HUDEP-2 (cell line): Measurements from ENCODE around the gene GLT1D1.
"Not testable (repeated sequence)": the region's sequence is repeated elsewhere in the genome, so short reads cannot be mapped to it uniquely, and the experiment has no call there.

Source experiments
- DNase-seq, 76 experiments: peaks; one replicate each; lab custom pipeline; 2025; ENCODE audit not compliant: unreplicated experiment in 76 of 76; lab: John Stamatoyannopoulos, UW

GLT1D1 gene

GRCh38 chr12:128820253-128820652 is 33.0 kb upstream of the GLT1D1 start:
- DNase-seq: no peak

GRCh38 chr12:128820723-128821432 is 32.4 kb upstream of the GLT1D1 start:
- peak in 3 of 76 experiments; percentile 1 to 3 (median 2) for DNase-seq

- DNase-seq: peak in 6 of 76 experiments; percentile 6 to 39 (median 14)
Measured at GRCh38 chr12:128823216-128823915, 29.9 kb upstream of the GLT1D1 start.

- peak in 75 of 76 experiments; percentile 18 to 96 (median 88) for DNase-seq
Measured at GRCh38 chr12:128823916-128824839, 29.1 kb upstream of the GLT1D1 start, which contains the start of gene SLC15A4. Gene SLC15A4, minus strand, starts transcription at chr12:128823958. Its CDS starts 15 bp downstream, at chr12:128823943.

- DNase-seq: no peak
Measured at GRCh38 chr12:128825835-128826234, 27.4 kb upstream of the GLT1D1 start.

GRCh38 chr12:128827724-128828123 is 25.6 kb upstream of the GLT1D1 start:
- no peak for DNase-seq

GRCh38 chr12:128829861-128830504 is 23.3 kb upstream of the GLT1D1 start:
- DNase-seq: no peak

GRCh38 chr12:128830505-128830893 is 22.8 kb upstream of the GLT1D1 start:
- DNase-seq: no peak

- no peak for DNase-seq
Measured at GRCh38 chr12:128833418-128833817, 19.9 kb upstream of the GLT1D1 start.

GRCh38 chr12:128839885-128840284 is 13.4 kb upstream of the GLT1D1 start:
- not testable (repeated sequence) for DNase-seq

GRCh38 chr12:128840862-128841468 is 12.3 kb upstream of the GLT1D1 start:
- DNase-seq: no peak

GRCh38 chr12:128842579-128842978 is 10.7 kb upstream of the GLT1D1 start:
- DNase-seq: no peak

- DNase-seq: no peak
Measured at GRCh38 chr12:128843538-128843937, 9.7 kb upstream of the GLT1D1 start.

GRCh38 chr12:128844031-128844635 is 9.1 kb upstream of the GLT1D1 start:
- DNase-seq: no peak

- not testable (repeated sequence) for DNase-seq
Measured at GRCh38 chr12:128846671-128847070, 6.6 kb upstream of the GLT1D1 start.

GRCh38 chr12:128848371-128848770 is 4.9 kb upstream of the GLT1D1 start:
- no peak for DNase-seq

- DNase-seq: not testable (repeated sequence)
Measured at GRCh38 chr12:128849806-128850205, 3.5 kb upstream of the GLT1D1 start.

- DNase-seq: no peak
Measured at GRCh38 chr12:128850400-128850799, 2.9 kb upstream of the GLT1D1 start.

GRCh38 chr12:128851429-128851828 is 1.8 kb upstream of the GLT1D1 start:
- not testable (repeated sequence) for DNase-seq
